HepG2 (cell line): ENCODE results near the gene NOXO1. TPM values are rescaled to one million over a fixed set of nuclear protein-coding genes. Genes with fewer than 3 reads are reported as not detected.

ENCODE experiments used
- ATF7-NPFF ChIP-seq: sonication (generic); formaldehyde crosslinking; IDR thresholded peaks from 2 replicates; pipeline ENCODE4 v1.8.1; 2023; ENCODE audit warnings: mild to moderate bottlenecking, low read depth, missing genetic modification reagents, moderate library complexity
- BRD4 ChIP-seq: sonication (generic); formaldehyde crosslinking; IDR thresholded peaks from 2 replicates; pipeline ENCODE4 v1.4.0; 2020; ENCODE audit warnings: missing genetic modification reagents
- CBFB ChIP-seq: sonication (generic); formaldehyde crosslinking; IDR thresholded peaks from 2 replicates; pipeline ENCODE4 v1.4.0; 2020; ENCODE audit warnings: missing genetic modification reagents
- HNRNPLL ChIP-seq: fragments of 200-400 bp; formaldehyde crosslinking; IDR thresholded peaks from 2 replicates; pipeline ENCODE4 v1.6.1; 2017; ENCODE audit warnings: mild to moderate bottlenecking, low read depth, low read length; ENCODE audit not compliant: poor library complexity, severe bottlenecking
- SP4 ChIP-seq: sonication (generic); formaldehyde crosslinking; IDR thresholded peaks from 2 replicates; pipeline ENCODE4 v1.8.1; 2023; ENCODE audit warnings: mild to moderate bottlenecking, missing genetic modification reagents
- ZC3H13 ChIP-seq: sonication (generic); formaldehyde crosslinking; IDR thresholded peaks from 2 replicates; pipeline ENCODE4 v1.8.1; 2023; ENCODE audit warnings: mild to moderate bottlenecking, missing genetic modification reagents, moderate library complexity
- ZNF547 ChIP-seq: sonication (generic); formaldehyde crosslinking; IDR thresholded peaks from 2 replicates; pipeline ENCODE4 v1.5.1; 2020; ENCODE audit warnings: mild to moderate bottlenecking, missing genetic modification reagents
- ZNF891 ChIP-seq: sonication (generic); formaldehyde crosslinking; IDR thresholded peaks from 2 replicates; pipeline ENCODE4 v1.5.0; 2020; ENCODE audit warnings: mild to moderate bottlenecking, missing genetic modification reagents
- polyA plus RNA-seq, 8 experiments: library from polyadenylated mRNA; depleted of rRNA in 3 of 8; stranded (reverse) in 7 of 8; unstranded in 1 of 8; fragments of >200 nt; fragmentation: Illumina TruSeq in 4 of 8; extraction: Trizol in 4 of 8; gene quantifications; 2 replicates each; pipeline versions ENCODE4 v1.2.1 to v1.2.3, GENCODE V29; 2011 to 2016; ENCODE audit warnings: low read depth in 4 of 8, missing spikeins in 1 of 8, mixed read lengths in 1 of 8; ENCODE audit not compliant: insufficient read depth in 1 of 8
- total RNA-seq, 5 experiments: library from RNA; depleted of rRNA; stranded (reverse); fragments of >200 nt; fragmentation: Illumina TruSeq; extraction: Trizol; gene quantifications; 2 replicates each; pipeline ENCODE4 v1.2.3, GENCODE V29; 2016; ENCODE audit warnings: low read depth in 1 of 5
- TF ChIP-seq, protein P1 (sequence below): sonication (generic); formaldehyde crosslinking; IDR thresholded peaks from 2 replicates; pipeline ENCODE4 v1.4.0; 2020; ENCODE audit warnings: missing genetic modification reagents
- TF ChIP-seq, protein P2 (sequence below): sonication (generic); formaldehyde crosslinking; IDR thresholded peaks from 2 replicates; pipeline ENCODE4 v1.5.0; 2020; ENCODE audit warnings: mild to moderate bottlenecking, missing genetic modification reagents, borderline replicate concordance

Gene NOXO1
- total and polyA plus RNA-seq, 2 of the 13 experiments (the other 11 are each of a cell fraction or from before 2014, with no cell fraction given): 0.69 to 1.4 TPM

DNA sequence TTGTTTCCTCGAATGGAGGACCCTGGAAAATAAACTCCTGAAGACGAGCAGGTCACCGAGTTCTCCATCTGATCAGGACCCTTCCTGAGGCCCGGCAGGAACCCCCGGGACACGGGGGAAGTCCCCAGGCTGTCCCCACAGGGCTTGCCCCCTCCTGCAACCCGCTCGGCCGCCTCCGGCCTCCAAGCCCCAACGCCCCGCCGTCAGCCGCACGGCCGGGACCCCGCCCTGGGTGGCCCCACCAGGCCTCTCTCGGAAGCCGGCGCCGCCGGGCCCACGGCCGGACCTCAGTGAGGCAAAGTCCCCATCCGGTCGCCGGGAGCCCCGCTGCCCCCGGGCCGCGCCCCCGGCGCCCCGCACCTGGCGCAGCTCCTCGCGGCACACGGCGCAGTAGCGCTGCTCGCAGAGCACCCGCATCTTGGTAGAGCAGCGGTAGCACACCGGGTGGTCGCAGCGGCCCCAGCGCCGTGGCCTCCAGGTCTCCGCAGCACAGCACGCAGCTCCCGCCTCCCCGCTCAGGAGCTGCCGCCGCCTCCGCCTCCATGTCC lies 28.0 kb upstream of the NOXO1 start (continued):
- no peak for TF ChIP-seq ZC3H13
- peak; percentile 74 for TF ChIP-seq HNRNPLL
- TF ChIP-seq, protein P1, sequence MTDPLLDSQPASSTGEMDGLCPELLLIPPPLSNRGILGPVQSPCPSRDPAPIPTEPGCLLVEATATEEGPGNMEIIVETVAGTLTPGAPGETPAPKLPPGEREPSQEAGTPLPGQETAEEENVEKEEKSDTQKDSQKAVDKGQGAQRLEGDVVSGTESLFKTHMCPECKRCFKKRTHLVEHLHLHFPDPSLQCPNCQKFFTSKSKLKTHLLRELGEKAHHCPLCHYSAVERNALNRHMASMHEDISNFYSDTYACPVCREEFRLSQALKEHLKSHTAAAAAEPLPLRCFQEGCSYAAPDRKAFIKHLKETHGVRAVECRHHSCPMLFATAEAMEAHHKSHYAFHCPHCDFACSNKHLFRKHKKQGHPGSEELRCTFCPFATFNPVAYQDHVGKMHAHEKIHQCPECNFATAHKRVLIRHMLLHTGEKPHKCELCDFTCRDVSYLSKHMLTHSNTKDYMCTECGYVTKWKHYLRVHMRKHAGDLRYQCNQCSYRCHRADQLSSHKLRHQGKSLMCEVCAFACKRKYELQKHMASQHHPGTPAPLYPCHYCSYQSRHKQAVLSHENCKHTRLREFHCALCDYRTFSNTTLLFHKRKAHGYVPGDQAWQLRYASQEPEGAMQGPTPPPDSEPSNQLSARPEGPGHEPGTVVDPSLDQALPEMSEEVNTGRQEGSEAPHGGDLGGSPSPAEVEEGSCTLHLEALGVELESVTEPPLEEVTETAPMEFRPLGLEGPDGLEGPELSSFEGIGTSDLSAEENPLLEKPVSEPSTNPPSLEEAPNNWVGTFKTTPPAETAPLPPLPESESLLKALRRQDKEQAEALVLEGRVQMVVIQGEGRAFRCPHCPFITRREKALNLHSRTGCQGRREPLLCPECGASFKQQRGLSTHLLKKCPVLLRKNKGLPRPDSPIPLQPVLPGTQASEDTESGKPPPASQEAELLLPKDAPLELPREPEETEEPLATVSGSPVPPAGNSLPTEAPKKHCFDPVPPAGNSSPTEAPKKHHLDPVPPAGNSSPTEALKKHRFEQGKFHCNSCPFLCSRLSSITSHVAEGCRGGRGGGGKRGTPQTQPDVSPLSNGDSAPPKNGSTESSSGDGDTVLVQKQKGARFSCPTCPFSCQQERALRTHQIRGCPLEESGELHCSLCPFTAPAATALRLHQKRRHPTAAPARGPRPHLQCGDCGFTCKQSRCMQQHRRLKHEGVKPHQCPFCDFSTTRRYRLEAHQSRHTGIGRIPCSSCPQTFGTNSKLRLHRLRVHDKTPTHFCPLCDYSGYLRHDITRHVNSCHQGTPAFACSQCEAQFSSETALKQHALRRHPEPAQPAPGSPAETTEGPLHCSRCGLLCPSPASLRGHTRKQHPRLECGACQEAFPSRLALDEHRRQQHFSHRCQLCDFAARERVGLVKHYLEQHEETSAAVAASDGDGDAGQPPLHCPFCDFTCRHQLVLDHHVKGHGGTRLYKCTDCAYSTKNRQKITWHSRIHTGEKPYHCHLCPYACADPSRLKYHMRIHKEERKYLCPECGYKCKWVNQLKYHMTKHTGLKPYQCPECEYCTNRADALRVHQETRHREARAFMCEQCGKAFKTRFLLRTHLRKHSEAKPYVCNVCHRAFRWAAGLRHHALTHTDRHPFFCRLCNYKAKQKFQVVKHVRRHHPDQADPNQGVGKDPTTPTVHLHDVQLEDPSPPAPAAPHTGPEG (CRISPR knock-in tag): 0 out of 2 replicates have a peak, but pooled peaks have one; percentile 6
- 0 out of 2 replicates have a peak, but pooled peaks have one; percentile 12 for TF ChIP-seq ZNF891 (CRISPR knock-in tag)
- 0 out of 2 replicates have a peak, but pooled peaks have one; percentile 15 for TF ChIP-seq ATF7-NPFF (CRISPR knock-in tag)
- TF ChIP-seq, protein P2, sequence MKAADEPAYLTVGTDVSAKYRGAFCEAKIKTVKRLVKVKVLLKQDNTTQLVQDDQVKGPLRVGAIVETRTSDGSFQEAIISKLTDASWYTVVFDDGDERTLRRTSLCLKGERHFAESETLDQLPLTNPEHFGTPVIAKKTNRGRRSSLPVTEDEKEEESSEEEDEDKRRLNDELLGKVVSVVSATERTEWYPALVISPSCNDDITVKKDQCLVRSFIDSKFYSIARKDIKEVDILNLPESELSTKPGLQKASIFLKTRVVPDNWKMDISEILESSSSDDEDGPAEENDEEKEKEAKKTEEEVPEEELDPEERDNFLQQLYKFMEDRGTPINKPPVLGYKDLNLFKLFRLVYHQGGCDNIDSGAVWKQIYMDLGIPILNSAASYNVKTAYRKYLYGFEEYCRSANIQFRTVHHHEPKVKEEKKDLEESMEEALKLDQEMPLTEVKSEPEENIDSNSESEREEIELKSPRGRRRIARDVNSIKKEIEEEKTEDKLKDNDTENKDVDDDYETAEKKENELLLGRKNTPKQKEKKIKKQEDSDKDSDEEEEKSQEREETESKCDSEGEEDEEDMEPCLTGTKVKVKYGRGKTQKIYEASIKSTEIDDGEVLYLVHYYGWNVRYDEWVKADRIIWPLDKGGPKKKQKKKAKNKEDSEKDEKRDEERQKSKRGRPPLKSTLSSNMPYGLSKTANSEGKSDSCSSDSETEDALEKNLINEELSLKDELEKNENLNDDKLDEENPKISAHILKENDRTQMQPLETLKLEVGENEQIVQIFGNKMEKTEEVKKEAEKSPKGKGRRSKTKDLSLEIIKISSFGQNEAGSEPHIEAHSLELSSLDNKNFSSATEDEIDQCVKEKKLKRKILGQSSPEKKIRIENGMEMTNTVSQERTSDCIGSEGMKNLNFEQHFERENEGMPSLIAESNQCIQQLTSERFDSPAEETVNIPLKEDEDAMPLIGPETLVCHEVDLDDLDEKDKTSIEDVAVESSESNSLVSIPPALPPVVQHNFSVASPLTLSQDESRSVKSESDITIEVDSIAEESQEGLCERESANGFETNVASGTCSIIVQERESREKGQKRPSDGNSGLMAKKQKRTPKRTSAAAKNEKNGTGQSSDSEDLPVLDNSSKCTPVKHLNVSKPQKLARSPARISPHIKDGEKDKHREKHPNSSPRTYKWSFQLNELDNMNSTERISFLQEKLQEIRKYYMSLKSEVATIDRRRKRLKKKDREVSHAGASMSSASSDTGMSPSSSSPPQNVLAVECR: peak; percentile 16
- TF ChIP-seq SP4 (CRISPR knock-in tag): 0 out of 2 replicates have a peak, but pooled peaks have one; percentile 4
- 0 out of 2 replicates have a peak, but pooled peaks have one; percentile 29 for TF ChIP-seq BRD4 (CRISPR knock-in tag)
- peak; percentile 15; the same call in 1 of the 2 replicates for TF ChIP-seq ZNF547
- 0 out of 2 replicates have a peak, but pooled peaks have one; percentile 8 for TF ChIP-seq CBFB (CRISPR knock-in tag)
